GM18951 (cell line): Measurements from ENCODE around the gene CT47A1.
"Not testable (repeated sequence)": the region's sequence is repeated elsewhere in the genome, so short reads cannot be mapped to it uniquely, and the experiment has no call there.

Experiments used
- POLR2A ChIP-seq: IDR thresholded peaks from 4 replicates; pipeline ENCODE4 v1.6.1; 2011; ENCODE audit warnings: mild to moderate bottlenecking; ENCODE audit not compliant: insufficient read length, insufficient read depth; ENCODE audit errors: extremely low read depth
- in situ Hi-C: fragments of 300-500 bp; cut with MboI; formaldehyde crosslinking; loops from one replicate; pipeline ENCODE4 v1.12.0; 2022; ENCODE audit warnings: low sequenced_read_pairs, mixed read lengths, inconsistent platforms; ENCODE audit not compliant: unreplicated experiment

CT47A1 gene

GRCh38 chrX:120985660-120986059 lies at the start of gene CT47A1:
TSS of gene CT47A1 (minus strand) at chrX:120985760. CDS start at chrX:120985529, 231 bp downstream.
- in situ Hi-C loops: loop anchor here (25.0 kb wide), 1 partner anchor 123 kb away; no protein-coding TSS in a partner anchor

- in situ Hi-C loops: no loop called here
Observed at GRCh38 chrX:121032531-121032930, 47.0 kb upstream of the CT47A1 start.

GRCh38 chrX:121030083-121030482 lies 44.5 kb upstream of the CT47A1 start:
- in situ Hi-C loops: no loop called here
- TF ChIP-seq POLR2A: no peak

More at GRCh38 chrX:121032531-121032930, 47.0 kb upstream of the CT47A1 start:
- no peak for TF ChIP-seq POLR2A

GRCh38 chrX:121028419-121028818 lies 42.9 kb upstream of the CT47A1 start:
- TF ChIP-seq POLR2A: no peak
- in situ Hi-C loops: no loop called here

GRCh38 chrX:121014826-121015225 lies 29.3 kb upstream of the CT47A1 start:
- in situ Hi-C loops: no loop called here
- TF ChIP-seq POLR2A: no peak

- in situ Hi-C loops: no loop called here
- no peak for TF ChIP-seq POLR2A
Observed at GRCh38 chrX:121013897-121014455, 28.4 kb upstream of the CT47A1 start.

GRCh38 chrX:121011254-121011653 lies 25.7 kb upstream of the CT47A1 start:
- no peak for TF ChIP-seq POLR2A
- in situ Hi-C loops: no loop called here

- TF ChIP-seq POLR2A: no peak
- in situ Hi-C loops: no loop called here
Observed at GRCh38 chrX:121010218-121010617, 24.7 kb upstream of the CT47A1 start.

GRCh38 chrX:121009764-121010163 lies 24.2 kb upstream of the CT47A1 start:
- in situ Hi-C loops: no loop called here
- no peak for TF ChIP-seq POLR2A

- in situ Hi-C loops: no loop called here
- TF ChIP-seq POLR2A: no peak
Observed at GRCh38 chrX:121008920-121009319, 23.4 kb upstream of the CT47A1 start.

- TF ChIP-seq POLR2A: no peak
- in situ Hi-C loops: no loop called here
Observed at GRCh38 chrX:121000589-121000988, 15.0 kb upstream of the CT47A1 start.

GRCh38 chrX:120999413-120999812 lies 13.9 kb upstream of the CT47A1 start:
- no peak for TF ChIP-seq POLR2A
- in situ Hi-C loops: loop anchor here (25.0 kb wide), 1 partner anchor 137 kb away; no protein-coding TSS in a partner anchor

- in situ Hi-C loops: not testable (repeated sequence)
Observed at GRCh38 chrX:120956500-120956899, 29.1 kb downstream of the CT47A1 start, which contains the start of gene CT47A7. TSS of gene CT47A7 (minus strand) at chrX:120956600. CDS start at chrX:120956345, 255 bp downstream.
